ENCODE data around the gene CIDEB.

DNA sequence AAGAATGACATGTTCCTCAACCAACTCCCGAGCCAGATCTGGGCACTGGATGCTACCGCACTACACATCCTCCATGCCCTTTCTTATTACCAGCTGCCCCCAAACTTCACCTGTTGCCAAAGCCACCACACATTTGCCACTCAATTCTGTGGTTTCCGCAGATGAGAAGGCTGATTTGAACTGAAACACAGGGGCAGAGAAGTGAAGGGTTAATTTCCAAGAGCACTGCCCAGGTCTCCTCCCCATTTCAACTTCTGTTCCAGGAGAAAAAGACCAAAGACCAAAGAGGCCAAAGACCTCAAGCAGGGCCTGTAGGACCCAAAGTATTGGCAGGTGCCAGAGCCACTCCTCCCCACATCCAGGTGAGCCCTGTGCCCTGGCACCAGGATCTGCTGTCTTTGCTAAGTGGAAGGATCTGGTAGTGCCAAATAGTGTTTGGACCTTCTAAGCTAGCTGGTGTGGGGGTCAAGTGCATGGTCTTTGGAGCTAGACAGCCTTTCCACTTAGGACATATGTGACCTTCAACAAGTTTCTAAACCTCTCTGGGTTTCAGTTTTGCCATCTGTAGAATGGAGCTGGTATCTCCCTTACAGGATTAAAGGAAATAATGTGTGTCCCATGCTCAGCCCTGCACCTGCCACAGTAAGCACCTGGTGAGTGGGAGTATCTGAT, 16.2 kb downstream of the CIDEB start:
- TF ChIP-seq CTCF (IDR thresholded peaks at IDR 0.05; ENCODE audit: poor library complexity, severe bottlenecking) (no peak), RAD21 (conservative IDR thresholded peaks at IDR 0.05) (no peak), POLR2AphosphoS5 (IDR thresholded peaks at IDR 0.05) (no peak)

All from neural cell (in vitro differentiated cells).